H9 (cell line): ENCODE measurements around the gene HS6ST1. TPM values are rescaled to one million over a fixed set of nuclear protein-coding genes. Genes with fewer than 3 reads are reported as not detected.
A peak's percentile ranks its signal among the peaks of the same experiment; 100 is the strongest.

ENCODE experiments used
- DNase-seq: peaks from one replicate; pipeline ENCODE4 v3.0.0-alpha.2; 2017
- H2AFZ ChIP-seq: one replicate; pipeline ENCODE4 v1.6.1; 2013; ENCODE audit warnings: mild to moderate bottlenecking, low read length, control low read depth, moderate library complexity
- H2AK5ac ChIP-seq: 2 replicates; pipeline ENCODE4 v1.6.1; 2013; ENCODE audit warnings: low read length, control low read depth, mixed read lengths; ENCODE audit not compliant: insufficient read length
- H2BK120ac ChIP-seq: one replicate; pipeline ENCODE4 v1.6.1; 2013; ENCODE audit warnings: low read depth, mild to moderate bottlenecking, low read length, control low read depth, inconsistent platforms; ENCODE audit not compliant: poor library complexity, severe bottlenecking
- H2BK12ac ChIP-seq: 2 replicates; pipeline ENCODE4 v1.6.1; 2013; ENCODE audit warnings: low read length, control low read depth, mixed read lengths, low read depth; ENCODE audit not compliant: insufficient read length
- H2BK15ac ChIP-seq: 2 replicates; pipeline ENCODE4 v1.6.1; 2013; ENCODE audit warnings: low read depth, low read length, control low read depth
- H2BK20ac ChIP-seq: one replicate; pipeline ENCODE4 v1.6.1; 2013; ENCODE audit warnings: low read depth, mild to moderate bottlenecking, low read length, control low read depth, inconsistent platforms; ENCODE audit not compliant: poor library complexity, severe bottlenecking
- H2BK5ac ChIP-seq: 2 replicates; pipeline ENCODE4 v1.6.1; 2013; ENCODE audit warnings: low read length, control low read depth, mixed read lengths; ENCODE audit not compliant: insufficient read length
- H3K14ac ChIP-seq: 2 replicates; pipeline ENCODE4 v1.6.1; 2013; ENCODE audit warnings: low read length, control low read depth; ENCODE audit not compliant: insufficient read depth
- H3K18ac ChIP-seq: 2 replicates; pipeline ENCODE4 v1.6.1; 2013; ENCODE audit warnings: low read depth, mild to moderate bottlenecking, mixed read lengths, low read length, control low read depth; ENCODE audit not compliant: insufficient read length
- H3K23ac ChIP-seq: 2 replicates; pipeline ENCODE4 v1.6.1; 2013; ENCODE audit warnings: low read length, control low read depth, mixed read lengths, low read depth; ENCODE audit not compliant: insufficient read length
- H3K23me2 ChIP-seq: 2 replicates; pipeline ENCODE4 v1.6.1; 2013; ENCODE audit warnings: low read depth, mild to moderate bottlenecking, mixed read lengths, low read length, control low read depth; ENCODE audit not compliant: insufficient read length, poor library complexity, severe bottlenecking
- H3K27ac ChIP-seq: 2 replicates; pipeline ENCODE4 v1.5.1; 2013; ENCODE audit warnings: low read length, control low read depth, mixed read lengths, low read depth; ENCODE audit not compliant: insufficient read length
- H3K27me3 ChIP-seq: 2 replicates; pipeline ENCODE4 v1.6.1; 2013; ENCODE audit warnings: low read length, control low read depth, inconsistent platforms; ENCODE audit not compliant: insufficient read depth
- H3K4ac ChIP-seq: 2 replicates; pipeline ENCODE4 v1.6.1; 2013; ENCODE audit warnings: low read depth, mild to moderate bottlenecking, control low read depth, inconsistent platforms, low read length, moderate library complexity
- H3K4me1 ChIP-seq: 2 replicates; pipeline ENCODE4 v1.6.1; 2013; ENCODE audit warnings: low read length, control low read depth, inconsistent platforms; ENCODE audit not compliant: insufficient read depth
- H3K4me2 ChIP-seq: 2 replicates; pipeline ENCODE4 v1.6.1; 2013; ENCODE audit warnings: low read length, control low read depth, mixed read lengths; ENCODE audit not compliant: insufficient read length, insufficient read depth
- H3K56ac ChIP-seq: 2 replicates; pipeline ENCODE4 v1.6.1; 2013; ENCODE audit warnings: low read depth, mild to moderate bottlenecking, mixed read lengths, low read length, control low read depth; ENCODE audit not compliant: insufficient read length
- H3K79me1 ChIP-seq: 2 replicates; pipeline ENCODE4 v1.6.1; 2013; ENCODE audit warnings: low read depth, mild to moderate bottlenecking, moderate library complexity, low read length, control low read depth, inconsistent platforms; ENCODE audit not compliant: insufficient read depth, poor library complexity, severe bottlenecking
- H3K79me2 ChIP-seq: 2 replicates; pipeline ENCODE4 v1.6.1; 2013; ENCODE audit warnings: low read length, control low read depth, inconsistent platforms; ENCODE audit not compliant: insufficient read depth
- H3K9ac ChIP-seq: 2 replicates; pipeline ENCODE4 v1.6.1; 2013; ENCODE audit warnings: low read length, control low read depth, mixed read lengths; ENCODE audit not compliant: insufficient read length; ENCODE audit errors: extremely low read depth
- H3K9me3 ChIP-seq: one replicate; pipeline ENCODE4 v1.6.1; 2013; ENCODE audit warnings: low read depth, low read length, inconsistent platforms; ENCODE audit not compliant: control insufficient read depth
- H3T11ph ChIP-seq: one replicate; pipeline ENCODE4 v1.6.1; 2013; ENCODE audit warnings: mild to moderate bottlenecking, low read length, control low read depth, inconsistent platforms
- H4K20me1 ChIP-seq: one replicate; pipeline ENCODE4 v1.6.1; 2013; ENCODE audit not compliant: control insufficient read depth, insufficient read length, insufficient read depth
- H4K5ac ChIP-seq: 2 replicates; pipeline ENCODE4 v1.6.1; 2013; ENCODE audit warnings: low read depth, mild to moderate bottlenecking, mixed read lengths, low read length, control low read depth; ENCODE audit not compliant: insufficient read length
- H4K8ac ChIP-seq: replicated peaks from 2 replicates; pipeline ENCODE4 v1.6.1; 2013; ENCODE audit warnings: low read length, control low read depth, mixed read lengths, low read depth; ENCODE audit not compliant: insufficient read length
- H4K91ac ChIP-seq: 2 replicates; pipeline ENCODE4 v1.6.1; 2013; ENCODE audit warnings: low read depth, mild to moderate bottlenecking, moderate library complexity, mixed read lengths, low read length, control low read depth; ENCODE audit not compliant: insufficient read length
- H3K27ac Mint-ChIP-seq, 3 experiments: 2 replicates in 2 of 3; 3 replicates in 1 of 3; pipeline ENCODE4 v1.8.0; 2020 to 2021; ENCODE audit warnings: mixed read lengths in 3 of 3, mild to moderate bottlenecking in 1 of 3, moderate library complexity in 1 of 3
- H3K27me3 Mint-ChIP-seq: 2 replicates; pipeline ENCODE4 v1.8.0; 2021; ENCODE audit warnings: low read depth, mild to moderate bottlenecking, moderate library complexity, mixed read lengths
- H3K36me3 Mint-ChIP-seq, 3 experiments: 2 replicates in 2 of 3; 3 replicates in 1 of 3; pipeline ENCODE4 v1.8.0; 2020 to 2021; ENCODE audit warnings: low read depth in 3 of 3, mixed read lengths in 3 of 3; ENCODE audit not compliant: insufficient read depth in 1 of 3
- H3K4me1 Mint-ChIP-seq, 2 experiments: 2 replicates each; pipeline ENCODE4 v1.8.0; 2020; ENCODE audit warnings: mixed read lengths in 2 of 2
- H3K4me3 Mint-ChIP-seq, 2 experiments: 2 replicates in 1 of 2; 3 replicates in 1 of 2; pipeline ENCODE4 v1.8.0; 2020 to 2021; ENCODE audit warnings: mild to moderate bottlenecking in 2 of 2, mixed read lengths in 2 of 2, moderate library complexity in 1 of 2
- H3K9me3 Mint-ChIP-seq, 2 experiments: 2 replicates in 1 of 2; 3 replicates in 1 of 2; pipeline ENCODE4 v1.8.0; 2020; ENCODE audit warnings: mild to moderate bottlenecking in 2 of 2, mixed read lengths in 2 of 2, moderate library complexity in 1 of 2
- WGBS: extraction: QIAGEN DNeasy Blood & Tissue Kit; methylation state at CpG from one replicate; pipeline ENCODE4 v1.1.7; 2013; ENCODE audit warnings: missing lambda C conversion rate, low lambda C conversion rate, mixed read lengths; ENCODE audit not compliant: insufficient read length; ENCODE audit errors: extremely low coverage; 5-methylcytosine and 5-hydroxymethylcytosine counted together
- total RNA-seq: library from RNA; stranded (reverse); gene quantifications from 2 replicates; pipeline ENCODE4 v1.2.1, GENCODE V29; 2021
- TF ChIP-seq, protein P1 (sequence below): fragments of 200-600 bp; sonication (generic); conservative IDR thresholded peaks from 3 replicates; pipeline ENCODE4 v1.8.0; 2021; ENCODE audit warnings: antibody characterized with exemption, mild to moderate bottlenecking

Gene HS6ST1
- total RNA-seq, 1 experiment from 2014 or later = 60.2 TPM

DNA sequence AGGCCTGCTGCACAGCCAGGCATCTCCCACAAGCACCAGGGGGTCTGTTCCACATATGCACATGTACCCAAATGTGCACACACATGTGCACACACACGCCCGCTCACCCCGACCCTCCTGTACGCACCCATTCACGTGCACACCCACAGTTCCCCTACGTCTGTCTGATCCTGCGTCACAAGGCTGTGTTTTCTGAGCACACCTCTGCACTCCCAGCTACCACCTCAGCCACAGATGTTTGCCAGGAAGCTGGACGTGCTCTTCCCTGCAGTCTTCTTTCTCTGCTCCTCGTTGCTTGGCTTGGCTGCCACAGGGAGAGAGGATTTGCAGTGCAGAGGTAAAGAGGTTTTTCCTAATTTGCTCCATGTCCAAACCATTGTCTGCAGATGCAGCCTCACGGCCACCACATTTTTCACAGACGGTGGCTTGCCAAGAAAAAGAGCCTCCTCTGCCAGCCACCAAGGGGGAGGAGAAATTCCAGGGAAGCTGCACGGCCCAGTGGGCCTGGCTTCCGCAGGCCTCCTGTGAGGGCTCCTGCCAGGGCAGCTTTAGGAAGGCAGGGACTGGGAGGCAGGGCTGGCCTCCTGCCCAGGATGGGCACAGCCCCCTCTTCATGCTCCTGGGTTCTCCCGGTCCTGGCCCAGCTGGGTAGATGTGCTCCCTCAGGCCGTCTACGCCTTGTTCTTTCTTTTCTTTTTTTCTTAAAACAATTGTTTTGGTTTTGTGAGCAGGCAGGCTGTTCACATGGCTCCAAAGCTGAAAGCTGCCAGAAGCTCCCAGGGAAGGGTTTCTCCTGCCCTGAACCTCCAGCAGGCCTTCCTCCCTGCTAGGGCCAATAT lies 29.3 kb upstream of the HS6ST1 start:
- no peak overlapping the region for H2AFZ ChIP-seq
- H4K5ac ChIP-seq = no peak overlapping the region
- no peaks in the 10 kb centered on the region for H3K79me1 ChIP-seq
- peaks cover 13% of the 10 kb centered on the region for H3K9me3 ChIP-seq
- H3K4me3 Mint-ChIP-seq = no peak overlapping the region; a peak in 1 of 5 replicates
- no peak for DNase-seq
- H3K9me3 Mint-ChIP-seq = peaks cover 30 to 33% of the 10 kb centered on the region in 2 experiments
- peaks cover 2% of the 10 kb centered on the region for H4K20me1 ChIP-seq
- no peak overlapping the region for H2BK12ac ChIP-seq
- no peak overlapping the region for H3K27ac ChIP-seq
- no CpG with 5 or more reads among the region's 16 CpGs for WGBS
- H3K27ac Mint-ChIP-seq = peak overlapping the region in 1 of 3 experiments; percentile 66; a peak in 2 of 7 replicates
- no peak overlapping the region for H3K4ac ChIP-seq
- peaks cover 5% of the 10 kb centered on the region for H3K27me3 Mint-ChIP-seq
- no peak overlapping the region for H3T11ph ChIP-seq
- H3K27me3 ChIP-seq = no peaks in the 10 kb centered on the region
- H3K4me2 ChIP-seq = no peak overlapping the region
- no peak overlapping the region for H2BK120ac ChIP-seq
- H3K56ac ChIP-seq = no peak overlapping the region
- no peaks in the 10 kb centered on the region for H3K23me2 ChIP-seq
- no peak overlapping the region for H4K8ac ChIP-seq
- H3K4me1 Mint-ChIP-seq = peaks cover 3 to 7% of the 10 kb centered on the region in 2 experiments
- no peak overlapping the region for H2BK15ac ChIP-seq
- H3K23ac ChIP-seq = no peak overlapping the region
- no peaks in the 10 kb centered on the region for H3K79me2 ChIP-seq
- H2BK5ac ChIP-seq = no peak overlapping the region
- no peak overlapping the region for H3K9ac ChIP-seq
- no peak overlapping the region for H4K91ac ChIP-seq
- no peak overlapping the region for H3K18ac ChIP-seq
- H3K4me1 ChIP-seq = no peaks in the 10 kb centered on the region
- H2BK20ac ChIP-seq = no peak overlapping the region
- no peak overlapping the region for H3K14ac ChIP-seq
- no peak overlapping the region for H2AK5ac ChIP-seq
- H3K36me3 Mint-ChIP-seq = peaks cover 12 to 29% (median 25%) of the 10 kb centered on the region in 3 experiments
- TF ChIP-seq, protein P1, sequence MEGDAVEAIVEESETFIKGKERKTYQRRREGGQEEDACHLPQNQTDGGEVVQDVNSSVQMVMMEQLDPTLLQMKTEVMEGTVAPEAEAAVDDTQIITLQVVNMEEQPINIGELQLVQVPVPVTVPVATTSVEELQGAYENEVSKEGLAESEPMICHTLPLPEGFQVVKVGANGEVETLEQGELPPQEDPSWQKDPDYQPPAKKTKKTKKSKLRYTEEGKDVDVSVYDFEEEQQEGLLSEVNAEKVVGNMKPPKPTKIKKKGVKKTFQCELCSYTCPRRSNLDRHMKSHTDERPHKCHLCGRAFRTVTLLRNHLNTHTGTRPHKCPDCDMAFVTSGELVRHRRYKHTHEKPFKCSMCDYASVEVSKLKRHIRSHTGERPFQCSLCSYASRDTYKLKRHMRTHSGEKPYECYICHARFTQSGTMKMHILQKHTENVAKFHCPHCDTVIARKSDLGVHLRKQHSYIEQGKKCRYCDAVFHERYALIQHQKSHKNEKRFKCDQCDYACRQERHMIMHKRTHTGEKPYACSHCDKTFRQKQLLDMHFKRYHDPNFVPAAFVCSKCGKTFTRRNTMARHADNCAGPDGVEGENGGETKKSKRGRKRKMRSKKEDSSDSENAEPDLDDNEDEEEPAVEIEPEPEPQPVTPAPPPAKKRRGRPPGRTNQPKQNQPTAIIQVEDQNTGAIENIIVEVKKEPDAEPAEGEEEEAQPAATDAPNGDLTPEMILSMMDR = no peak
